ENCODE data around the gene SPEF2. TPM values are rescaled to one million over a fixed set of nuclear protein-coding genes. Genes with fewer than 3 reads are reported as not detected.

The SPEF2 gene
- total and polyA plus RNA-seq, 10 of the 15 experiments (the other 5 are each of a cell fraction or from before 2014, with no cell fraction given): 0.03 to 2.0 (median 0.07) TPM; not detected in 3

DNA sequence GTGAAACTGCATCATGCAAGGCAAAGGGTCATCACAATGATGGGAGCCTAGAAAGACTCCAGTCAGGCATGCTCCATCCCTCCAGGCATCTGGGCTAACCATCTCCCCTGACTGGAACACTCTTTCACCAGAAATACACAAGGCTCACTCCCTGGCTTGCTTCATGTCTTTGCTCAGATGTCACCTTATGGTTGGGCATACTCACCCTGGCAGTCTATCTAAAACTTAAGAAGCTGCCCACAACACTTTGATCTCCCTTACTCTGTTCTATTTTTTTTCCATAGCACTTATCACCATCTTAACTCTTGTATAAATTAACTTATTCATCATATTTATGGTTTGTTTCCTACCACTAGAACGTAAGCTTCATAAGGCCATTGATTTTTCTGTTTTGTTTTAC is 90.0 kb downstream of the SPEF2 start:
- ChIA-PET POLR2A (no interaction called here), SMC1A (ENCODE audit: uncharacterized antibody, unreplicated experiment) (no interaction called here), RAD21 (ENCODE audit: unreplicated experiment) (interaction anchor here (1.5 kb wide), 1 partner anchor 217 kb away, joined by 3 read pairs; no protein-coding TSS in a partner anchor), CTCF (no interaction called here)
- Histone ChIP-seq H3K79me2 (ENCODE audit: control insufficient read depth, insufficient read depth, low read length) (no peaks in the 10 kb centered on the region), H3K4me1 (ENCODE audit: control insufficient read depth, insufficient read depth, low read length) (no peaks in the 10 kb centered on the region), H2AFZ (ENCODE audit: control insufficient read depth, low read depth, low read length) (no peak overlapping the region), H3K36me3 (ENCODE audit: control insufficient read depth in 2 of 2, insufficient read depth in 2 of 2, low read length in 1 of 2) (no peaks in the 10 kb centered on the region), H3K9me3 (replicated peaks; ENCODE audit: control insufficient read depth, insufficient read depth, low read length) (no peaks in the 10 kb centered on the region), H3K9ac (ENCODE audit: control insufficient read depth, insufficient read depth, low read length) (no peak overlapping the region), H3K4me2 (ENCODE audit: control insufficient read depth, insufficient read depth) (no peak overlapping the region), H3K27ac (ENCODE audit: control insufficient read depth, insufficient read depth) (no peak overlapping the region), H3K4me3 (no peak overlapping the region), H4K20me1 (ENCODE audit: control insufficient read depth, insufficient read depth) (no peaks in the 10 kb centered on the region), H3K27me3 (replicated peaks in 1 of 2; ENCODE audit: control insufficient read depth in 2 of 2, insufficient read depth in 2 of 2, low read length in 1 of 2) (no peaks in the 10 kb centered on the region)
- ATAC-seq (no peak), DNase-seq (ENCODE audit: low read depth, low spot score) (no peak), FAIRE-seq (no peak)
- intact Hi-C loops (cut with micrococcal nuclease; ENCODE audit: unreplicated experiment) (no loop called here), in situ Hi-C loops (cut with MboI) (no loop called here)
- 0% methylated on average over 1 of the region's 1 CpG for WGBS (ENCODE audit: insufficient coverage, insufficient replicate concordance, low lambda C conversion rate, missing lambda C conversion rate)
- TF ChIP-seq, protein P1, sequence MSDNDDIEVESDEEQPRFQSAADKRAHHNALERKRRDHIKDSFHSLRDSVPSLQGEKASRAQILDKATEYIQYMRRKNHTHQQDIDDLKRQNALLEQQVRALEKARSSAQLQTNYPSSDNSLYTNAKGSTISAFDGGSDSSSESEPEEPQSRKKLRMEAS (IDR thresholded peaks at IDR 0.05; ENCODE audit: low read depth, low read length): no peak
- TF ChIP-seq HDAC2 (IDR thresholded peaks at IDR 0.05): no peak
- TF ChIP-seq, protein P2, sequence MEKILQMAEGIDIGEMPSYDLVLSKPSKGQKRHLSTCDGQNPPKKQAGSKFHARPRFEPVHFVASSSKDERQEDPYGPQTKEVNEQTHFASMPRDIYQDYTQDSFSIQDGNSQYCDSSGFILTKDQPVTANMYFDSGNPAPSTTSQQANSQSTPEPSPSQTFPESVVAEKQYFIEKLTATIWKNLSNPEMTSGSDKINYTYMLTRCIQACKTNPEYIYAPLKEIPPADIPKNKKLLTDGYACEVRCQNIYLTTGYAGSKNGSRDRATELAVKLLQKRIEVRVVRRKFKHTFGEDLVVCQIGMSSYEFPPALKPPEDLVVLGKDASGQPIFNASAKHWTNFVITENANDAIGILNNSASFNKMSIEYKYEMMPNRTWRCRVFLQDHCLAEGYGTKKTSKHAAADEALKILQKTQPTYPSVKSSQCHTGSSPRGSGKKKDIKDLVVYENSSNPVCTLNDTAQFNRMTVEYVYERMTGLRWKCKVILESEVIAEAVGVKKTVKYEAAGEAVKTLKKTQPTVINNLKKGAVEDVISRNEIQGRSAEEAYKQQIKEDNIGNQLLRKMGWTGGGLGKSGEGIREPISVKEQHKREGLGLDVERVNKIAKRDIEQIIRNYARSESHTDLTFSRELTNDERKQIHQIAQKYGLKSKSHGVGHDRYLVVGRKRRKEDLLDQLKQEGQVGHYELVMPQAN (conservative IDR thresholded peaks at IDR 0.05): no peak
- no peak for TF ChIP-seq EP300 (IDR thresholded peaks at IDR 0.05; ENCODE audit: borderline replicate concordance in 1 of 2, control insufficient read depth in 1 of 2, low read depth in 2 of 2, low read length in 2 of 2)
- TF ChIP-seq SMAD1 (IDR thresholded peaks at IDR 0.05; ENCODE audit: low read depth, partially characterized antibody): no peak
- no peak for TF ChIP-seq ESRRA (IDR thresholded peaks at IDR 0.05; ENCODE audit: low read length)
- TF ChIP-seq, protein P3, sequence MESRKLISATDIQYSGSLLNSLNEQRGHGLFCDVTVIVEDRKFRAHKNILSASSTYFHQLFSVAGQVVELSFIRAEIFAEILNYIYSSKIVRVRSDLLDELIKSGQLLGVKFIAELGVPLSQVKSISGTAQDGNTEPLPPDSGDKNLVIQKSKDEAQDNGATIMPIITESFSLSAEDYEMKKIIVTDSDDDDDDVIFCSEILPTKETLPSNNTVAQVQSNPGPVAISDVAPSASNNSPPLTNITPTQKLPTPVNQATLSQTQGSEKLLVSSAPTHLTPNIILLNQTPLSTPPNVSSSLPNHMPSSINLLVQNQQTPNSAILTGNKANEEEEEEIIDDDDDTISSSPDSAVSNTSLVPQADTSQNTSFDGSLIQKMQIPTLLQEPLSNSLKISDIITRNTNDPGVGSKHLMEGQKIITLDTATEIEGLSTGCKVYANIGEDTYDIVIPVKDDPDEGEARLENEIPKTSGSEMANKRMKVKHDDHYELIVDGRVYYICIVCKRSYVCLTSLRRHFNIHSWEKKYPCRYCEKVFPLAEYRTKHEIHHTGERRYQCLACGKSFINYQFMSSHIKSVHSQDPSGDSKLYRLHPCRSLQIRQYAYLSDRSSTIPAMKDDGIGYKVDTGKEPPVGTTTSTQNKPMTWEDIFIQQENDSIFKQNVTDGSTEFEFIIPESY (IDR thresholded peaks at IDR 0.05): no peak
- TF ChIP-seq, protein P4, sequence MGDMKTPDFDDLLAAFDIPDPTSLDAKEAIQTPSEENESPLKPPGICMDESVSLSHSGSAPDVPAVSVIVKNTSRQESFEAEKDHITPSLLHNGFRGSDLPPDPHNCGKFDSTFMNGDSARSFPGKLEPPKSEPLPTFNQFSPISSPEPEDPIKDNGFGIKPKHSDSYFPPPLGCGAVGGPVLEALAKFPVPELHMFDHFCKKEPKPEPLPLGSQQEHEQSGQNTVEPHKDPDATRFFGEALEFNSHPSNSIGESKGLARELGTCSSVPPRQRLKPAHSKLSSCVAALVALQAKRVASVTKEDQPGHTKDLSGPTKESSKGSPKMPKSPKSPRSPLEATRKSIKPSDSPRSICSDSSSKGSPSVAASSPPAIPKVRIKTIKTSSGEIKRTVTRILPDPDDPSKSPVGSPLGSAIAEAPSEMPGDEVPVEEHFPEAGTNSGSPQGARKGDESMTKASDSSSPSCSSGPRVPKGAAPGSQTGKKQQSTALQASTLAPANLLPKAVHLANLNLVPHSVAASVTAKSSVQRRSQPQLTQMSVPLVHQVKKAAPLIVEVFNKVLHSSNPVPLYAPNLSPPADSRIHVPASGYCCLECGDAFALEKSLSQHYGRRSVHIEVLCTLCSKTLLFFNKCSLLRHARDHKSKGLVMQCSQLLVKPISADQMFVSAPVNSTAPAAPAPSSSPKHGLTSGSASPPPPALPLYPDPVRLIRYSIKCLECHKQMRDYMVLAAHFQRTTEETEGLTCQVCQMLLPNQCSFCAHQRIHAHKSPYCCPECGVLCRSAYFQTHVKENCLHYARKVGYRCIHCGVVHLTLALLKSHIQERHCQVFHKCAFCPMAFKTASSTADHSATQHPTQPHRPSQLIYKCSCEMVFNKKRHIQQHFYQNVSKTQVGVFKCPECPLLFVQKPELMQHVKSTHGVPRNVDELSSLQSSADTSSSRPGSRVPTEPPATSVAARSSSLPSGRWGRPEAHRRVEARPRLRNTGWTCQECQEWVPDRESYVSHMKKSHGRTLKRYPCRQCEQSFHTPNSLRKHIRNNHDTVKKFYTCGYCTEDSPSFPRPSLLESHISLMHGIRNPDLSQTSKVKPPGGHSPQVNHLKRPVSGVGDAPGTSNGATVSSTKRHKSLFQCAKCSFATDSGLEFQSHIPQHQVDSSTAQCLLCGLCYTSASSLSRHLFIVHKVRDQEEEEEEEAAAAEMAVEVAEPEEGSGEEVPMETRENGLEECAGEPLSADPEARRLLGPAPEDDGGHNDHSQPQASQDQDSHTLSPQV (IDR thresholded peaks at IDR 0.05): no peak
- no peak for TF ChIP-seq ZNF24 (IDR thresholded peaks at IDR 0.05)
- no peak for TF ChIP-seq ZNF384 (IDR thresholded peaks at IDR 0.05; ENCODE audit: borderline replicate concordance, low read depth, low read length)
- TF ChIP-seq ZSCAN29 (IDR thresholded peaks at IDR 0.05): no peak
- TF ChIP-seq CBX5 (IDR thresholded peaks at IDR 0.05; ENCODE audit: low read depth): no peak
- BruUV-seq (replicated peaks): no TSS peak
